Tibial artery (tissue), 4 donors: ENCODE data around the gene WIZ.

ENCODE experiments used
- DNase-seq, 2 donors: peaks; one replicate each; pipeline ENCODE4 v3.0.0-alpha.2; 2019
- H3K27ac ChIP-seq, 2 donors: fragments of 200-600 bp; sonication (generic) in 1 of 2; 1 replicate in 1 of 2; 2 replicates in 1 of 2; pipeline ENCODE4 v1.5.1; 2018 to 2019; ENCODE audit warnings: mild to moderate bottlenecking in 1 of 2
- H3K27me3 ChIP-seq, 2 donors: fragments of 200-600 bp; sonication (generic) in 1 of 2; one replicate each; pipeline versions ENCODE4 v1.5.1 to v1.6.0; 2016 to 2019
- H3K36me3 ChIP-seq, 3 donors: fragments of 200-600 bp; sonication (generic) in 2 of 3; one replicate each; pipeline ENCODE4 v1.5.1; 2016 to 2019; ENCODE audit warnings: mild to moderate bottlenecking in 2 of 3
- H3K4me1 ChIP-seq, 4 donors: fragments of 200-600 bp; sonication (generic) in 2 of 4; 1 replicate in 3 of 4; 2 replicates in 1 of 4; pipeline ENCODE4 v1.5.1; 2016 to 2019
- H3K4me3 ChIP-seq, 2 donors: fragments of 200-600 bp; sonication (generic) in 1 of 2; 1 replicate in 1 of 2; 2 replicates in 1 of 2; pipeline ENCODE4 v1.5.1; 2018 to 2019; ENCODE audit warnings: mild to moderate bottlenecking in 2 of 2
- H3K9me3 ChIP-seq, 3 donors: fragments of 200-600 bp; sonication (generic) in 1 of 3; one replicate each; pipeline ENCODE4 v1.5.1; 2016 to 2019
- intact Hi-C: fragments of 100-400 bp; cut with DNase I; formaldehyde crosslinking; loops from one replicate; pipeline ENCODE4 v1.15.0; 2023; ENCODE audit warnings: low total_unique reads
- TF ChIP-seq, protein P1 (sequence below), 2 experiments: fragments of 200-600 bp in 1 of 2; fragments of 450-650 bp in 1 of 2; IDR thresholded peaks; one replicate each; pipeline ENCODE4 v1.5.1; 2017 to 2019; ENCODE audit warnings: antibody characterized with exemption in 2 of 2, mild to moderate bottlenecking in 1 of 2, moderate library complexity in 1 of 2

The WIZ gene

DNA sequence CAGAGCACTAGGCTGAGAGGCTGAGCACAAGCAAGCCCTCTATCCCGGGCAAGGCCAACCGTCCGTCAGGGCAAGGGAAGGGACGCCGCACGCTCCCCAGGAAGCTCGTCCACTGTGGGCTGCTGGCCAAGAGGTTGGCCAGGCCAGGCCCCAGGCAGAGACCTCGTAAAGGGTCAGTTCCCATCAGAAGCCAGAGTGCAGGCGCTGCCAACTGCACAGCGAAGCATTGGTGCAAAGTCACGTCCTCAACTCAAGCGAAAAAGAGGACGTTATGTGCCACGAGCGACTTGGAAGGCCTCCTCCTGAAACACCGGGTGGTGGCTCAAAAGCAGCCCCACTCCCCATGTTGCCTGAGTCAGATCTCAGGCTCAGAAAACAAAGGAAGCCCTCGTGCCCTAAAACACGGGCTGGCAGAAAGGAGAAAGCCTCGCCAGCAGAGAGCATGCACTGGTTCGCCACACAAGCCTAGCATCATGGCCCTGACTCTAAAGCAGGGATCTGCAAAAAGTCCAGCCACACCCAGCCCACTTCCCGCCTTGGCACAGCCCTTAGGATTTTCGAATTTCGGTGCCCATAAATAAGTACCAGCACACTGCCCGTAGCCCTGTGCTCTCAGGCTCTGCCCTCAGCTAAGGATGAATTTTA, 74.8 kb downstream of the WIZ start:
- Histone ChIP-seq H3K4me3 (peak overlapping the region in 1 of 2 donors; percentile 13), H3K9me3 (no peaks in the 10 kb centered on the region), H3K36me3 (peaks cover 30 to 43% (median 38%) of the 10 kb centered on the region in 3 donors), H3K27me3 (no peaks in the 10 kb centered on the region), H3K27ac (peak overlapping the region; percentile 97), H3K4me1 (peaks cover 0 to 56% (median 52%) of the 10 kb centered on the region in 4 donors)
- TF ChIP-seq, protein P1, sequence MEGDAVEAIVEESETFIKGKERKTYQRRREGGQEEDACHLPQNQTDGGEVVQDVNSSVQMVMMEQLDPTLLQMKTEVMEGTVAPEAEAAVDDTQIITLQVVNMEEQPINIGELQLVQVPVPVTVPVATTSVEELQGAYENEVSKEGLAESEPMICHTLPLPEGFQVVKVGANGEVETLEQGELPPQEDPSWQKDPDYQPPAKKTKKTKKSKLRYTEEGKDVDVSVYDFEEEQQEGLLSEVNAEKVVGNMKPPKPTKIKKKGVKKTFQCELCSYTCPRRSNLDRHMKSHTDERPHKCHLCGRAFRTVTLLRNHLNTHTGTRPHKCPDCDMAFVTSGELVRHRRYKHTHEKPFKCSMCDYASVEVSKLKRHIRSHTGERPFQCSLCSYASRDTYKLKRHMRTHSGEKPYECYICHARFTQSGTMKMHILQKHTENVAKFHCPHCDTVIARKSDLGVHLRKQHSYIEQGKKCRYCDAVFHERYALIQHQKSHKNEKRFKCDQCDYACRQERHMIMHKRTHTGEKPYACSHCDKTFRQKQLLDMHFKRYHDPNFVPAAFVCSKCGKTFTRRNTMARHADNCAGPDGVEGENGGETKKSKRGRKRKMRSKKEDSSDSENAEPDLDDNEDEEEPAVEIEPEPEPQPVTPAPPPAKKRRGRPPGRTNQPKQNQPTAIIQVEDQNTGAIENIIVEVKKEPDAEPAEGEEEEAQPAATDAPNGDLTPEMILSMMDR (IDR thresholded peaks at IDR 0.05), result no peak
- intact Hi-C loops, result loop anchor here (5.0 kb wide), 2 partner anchors 108 to 198 kb away; no protein-coding TSS in a partner anchor
- peak; percentile 70 to 90 for DNase-seq

DNA sequence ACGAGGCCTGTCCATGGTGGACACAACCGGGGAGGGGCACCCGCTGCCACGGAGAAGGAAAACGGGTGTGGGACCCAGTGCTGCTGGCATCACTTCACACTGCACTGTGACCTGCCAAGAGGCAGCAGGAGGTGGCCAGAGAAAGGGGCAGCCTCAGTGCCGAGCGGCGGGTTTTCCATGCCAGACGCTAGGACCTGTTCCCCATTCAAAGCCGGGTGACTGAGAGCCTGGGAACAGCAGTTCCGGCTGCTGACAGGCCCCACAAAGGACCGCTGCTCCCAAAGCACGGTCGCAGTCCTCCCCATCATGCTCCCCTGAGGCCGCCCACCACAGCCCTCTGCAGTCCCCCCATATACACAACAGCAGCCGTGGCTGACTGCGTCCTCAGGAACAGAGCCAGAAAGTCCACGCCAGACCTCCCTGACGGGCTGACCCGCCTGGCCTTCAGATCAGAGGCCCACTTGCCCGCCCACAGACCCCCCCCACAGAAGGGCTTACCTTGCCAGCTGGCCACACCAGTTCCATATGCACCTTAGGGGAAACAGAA, 75.6 kb downstream of the WIZ start:
- Histone ChIP-seq H3K27ac (peak overlapping the region; percentile 97), H3K4me1 (peaks cover 0 to 56% (median 52%) of the 10 kb centered on the region in 4 donors), H3K27me3 (no peaks in the 10 kb centered on the region), H3K9me3 (no peaks in the 10 kb centered on the region), H3K4me3 (peak overlapping the region in 1 of 2 donors; percentile 13), H3K36me3 (peaks cover 38 to 51% (median 46%) of the 10 kb centered on the region in 3 donors)
- DNase-seq, result no peak
- TF ChIP-seq, protein P1 (IDR thresholded peaks at IDR 0.05), result no peak
- intact Hi-C loops, result no loop called here

DNA sequence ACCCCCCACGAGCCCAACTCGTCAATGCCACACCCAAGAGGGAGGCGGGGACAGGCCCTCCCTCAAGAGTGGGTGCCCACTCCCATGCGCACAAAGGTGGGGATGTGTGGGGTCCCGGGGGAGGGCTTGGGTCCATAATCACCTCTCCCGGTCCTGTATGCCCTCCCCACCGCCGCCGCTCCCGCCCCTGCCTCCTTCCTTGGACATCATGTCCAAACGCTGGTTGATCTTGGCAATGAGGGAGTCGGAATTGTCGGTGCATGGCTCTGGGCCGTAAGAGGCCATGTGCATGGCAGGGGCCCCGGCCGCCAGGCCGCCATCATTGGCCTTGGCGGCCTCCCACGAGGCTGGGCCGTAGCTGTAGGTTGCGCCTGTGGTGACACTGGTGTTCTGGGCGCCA, 76.1 kb downstream of the WIZ start:
- H3K36me3 ChIP-seq, result peaks cover 43 to 56% (median 51%) of the 10 kb centered on the region in 3 donors
- H3K27me3 ChIP-seq, result no peaks in the 10 kb centered on the region
- H3K27ac ChIP-seq, result peak overlapping the region; percentile 97
- no peak for DNase-seq
- H3K9me3 ChIP-seq, result no peaks in the 10 kb centered on the region
- intact Hi-C loops, result no loop called here
- TF ChIP-seq, protein P1 (IDR thresholded peaks at IDR 0.05), result no peak
- H3K4me1 ChIP-seq, result peaks cover 0 to 56% (median 52%) of the 10 kb centered on the region in 4 donors
- H3K4me3 ChIP-seq, result no peak overlapping the region

DNA sequence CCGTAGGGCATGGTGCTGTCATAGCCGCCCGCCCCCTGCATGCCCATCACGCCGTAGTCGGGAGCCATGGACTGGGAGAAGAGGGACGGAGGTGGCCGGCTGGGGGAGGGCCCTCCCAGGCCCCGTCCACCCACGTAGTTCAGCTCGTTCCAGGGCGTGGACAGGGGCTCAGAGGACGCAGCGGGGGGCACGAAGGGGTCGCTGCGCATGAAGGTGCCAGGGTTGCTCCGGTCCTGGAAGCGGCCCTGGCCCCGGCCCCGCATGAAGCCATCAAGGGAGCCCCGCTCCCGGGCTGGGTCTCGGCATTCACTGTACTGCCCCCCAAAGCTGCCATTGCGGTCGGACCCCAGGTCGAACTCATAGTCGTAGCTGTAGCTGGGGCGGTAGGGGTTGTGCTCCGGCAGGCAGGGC, 76.9 kb downstream of the WIZ start:
- Histone ChIP-seq H3K4me3 (no peak overlapping the region), H3K9me3 (no peaks in the 10 kb centered on the region), H3K36me3 (peaks cover 50 to 63% (median 59%) of the 10 kb centered on the region in 3 donors), H3K27me3 (no peaks in the 10 kb centered on the region), H3K27ac (peak overlapping the region in 1 of 2 donors; percentile 97), H3K4me1 (peaks cover 0 to 50% (median 49%) of the 10 kb centered on the region in 4 donors)
- intact Hi-C loops, result no loop called here
- TF ChIP-seq, protein P1 (IDR thresholded peaks at IDR 0.05), result no peak
- no peak for DNase-seq

DNA sequence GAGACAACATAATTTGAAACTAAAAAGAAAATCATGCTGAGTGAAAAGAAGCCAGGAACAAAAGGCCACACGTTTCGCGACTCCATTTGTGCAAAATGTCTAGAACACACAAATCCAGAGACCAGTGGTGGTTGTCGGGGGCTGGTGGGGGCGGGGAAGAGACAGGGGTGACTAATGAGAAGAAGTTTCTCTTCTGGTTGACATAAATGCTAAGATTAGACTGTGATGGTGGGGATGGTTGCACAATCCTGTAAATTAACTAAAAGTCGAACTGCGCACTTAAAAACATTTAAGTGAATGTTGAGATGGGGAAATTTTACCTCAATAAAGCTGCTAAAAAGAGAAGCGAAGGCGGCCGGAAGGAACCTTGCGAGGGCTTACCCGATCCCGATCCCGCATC, 77.3 kb downstream of the WIZ start:
- DNase-seq, result no peak
- Histone ChIP-seq H3K27ac (no peak overlapping the region), H3K4me1 (peaks cover 0 to 46% (median 44%) of the 10 kb centered on the region in 4 donors), H3K36me3 (peaks cover 55 to 68% (median 62%) of the 10 kb centered on the region in 3 donors), H3K4me3 (no peak overlapping the region), H3K9me3 (no peaks in the 10 kb centered on the region), H3K27me3 (no peaks in the 10 kb centered on the region)
- TF ChIP-seq, protein P1 (IDR thresholded peaks at IDR 0.05), result no peak
- intact Hi-C loops, result no loop called here
